HCT116 (cell line): Measurements from ENCODE around the gene AOPEP. TPM values are rescaled to one million over a fixed set of nuclear protein-coding genes. Genes with fewer than 3 reads are reported as not detected.

Experiments used
- ATAC-seq: fragments of 200-7000 bp; cut with Tn5 transposase; 2 replicates; pipeline ENCODE4 v1.9.1; 2020; ENCODE audit warnings: mild to moderate bottlenecking, moderate library complexity
- BruUV-seq: library from RNA; stranded (reverse); fragments of 400-500 nt; replicated peaks from 2 replicates; lab custom pipeline; 2021; lab: Mats Ljungman, UMichigan
- CTCF ChIA-PET: fragments of 300-600 bp; sonication (Branson Sonifier 250); formaldehyde crosslinking; loops from one replicate; lab custom pipeline; 2021; ENCODE audit warnings: antibody characterized with exemption; lab: Charles Lee
- POLR2A ChIA-PET: fragments of 300-600, 350-600 bp; sonication (Branson Sonifier 250); formaldehyde crosslinking; loops from one replicate; lab custom pipeline; 2021; ENCODE audit warnings: antibody characterized with exemption; lab: Charles Lee
- RAD21 ChIA-PET, 2 experiments: fragments of 300-600 bp; sonication (Branson Sonifier 250); formaldehyde crosslinking; loops; one replicate each; lab custom pipeline; 2023; ENCODE audit warnings: low total read pairs in 2 of 2; ENCODE audit not compliant: uncharacterized antibody in 2 of 2, unreplicated experiment in 2 of 2, low non-redundant PET in 1 of 2; lab: Charles Lee
- DNase-seq: peaks from one replicate; pipeline ENCODE4 v3.0.0-alpha.2; 2010; ENCODE audit warnings: low read depth, low spot score
- H2AFZ ChIP-seq: fragments of 200-600 bp; shearing (Covaris generic), sonication (generic); 2 replicates; pipeline ENCODE4 v1.6.1; 2017; ENCODE audit warnings: low read depth, mixed run types, mixed read lengths, antibody characterized with exemption, low read length; ENCODE audit not compliant: poor library complexity, severe bottlenecking
- H3K27ac ChIP-seq: 2 replicates; pipeline ENCODE4 v1.5.1; 2012; ENCODE audit warnings: low read depth, low read length
- H3K27me3 ChIP-seq: fragments of 200-600 bp; sonication (generic); 2 replicates; pipeline ENCODE4 v1.6.1; 2016; ENCODE audit warnings: mixed run types, low read length, mixed read lengths; ENCODE audit not compliant: insufficient read depth
- H3K36me3 ChIP-seq, 2 experiments: fragments of 200-500 bp in 1 of 2; fragments of 200-600 bp in 1 of 2; sonication (Bioruptor generic) in 1 of 2; sonication (generic) in 1 of 2; 2 replicates each; pipeline versions ENCODE4 v1.5.1 to v1.6.1; 2014 to 2016; ENCODE audit warnings: low read length in 2 of 2, inconsistent platforms in 1 of 2, mixed read lengths in 1 of 2, mixed run types in 1 of 2; ENCODE audit not compliant: insufficient read depth in 2 of 2, control insufficient read depth in 1 of 2
- H3K4me1 ChIP-seq, 2 experiments: fragments of 200-600 bp in 1 of 2; sonication (generic) in 1 of 2; 2 replicates each; pipeline versions ENCODE4 v1.5.1 to v1.6.1; 2012 to 2017; ENCODE audit warnings: low read length in 2 of 2, inconsistent platforms in 1 of 2, mild to moderate bottlenecking in 1 of 2, mixed read lengths in 1 of 2, mixed run types in 1 of 2, moderate library complexity in 1 of 2; ENCODE audit not compliant: insufficient read depth in 2 of 2, control insufficient read depth in 1 of 2
- H3K4me2 ChIP-seq: fragments of 200-600 bp; sonication (generic); 2 replicates; pipeline ENCODE4 v1.6.1; 2017; ENCODE audit warnings: mixed run types, low read length, mixed read lengths
- H3K4me3 ChIP-seq, 2 experiments: fragments of 200-600 bp in 1 of 2; sonication (generic) in 1 of 2; replicated peaks in 1 of 2; 2 replicates each; pipeline ENCODE4 v1.5.1; 2011 to 2016; ENCODE audit warnings: low read length in 2 of 2, control low read depth in 1 of 2, low read depth in 1 of 2, mild to moderate bottlenecking in 1 of 2, mixed read lengths in 1 of 2, mixed run types in 1 of 2
- H3K79me2 ChIP-seq: fragments of 200-600 bp; sonication (generic); 2 replicates; pipeline ENCODE4 v1.6.1; 2017; ENCODE audit warnings: mild to moderate bottlenecking, mixed run types, low read length, moderate library complexity, mixed read lengths; ENCODE audit not compliant: insufficient read depth
- H3K9ac ChIP-seq: fragments of 200-600 bp; sonication (generic); 2 replicates; pipeline ENCODE4 v1.6.1; 2016; ENCODE audit warnings: low read length, mixed read lengths
- H3K9me2 ChIP-seq: fragments of 200-600 bp; sonication (generic), shearing (Covaris generic); 2 replicates; pipeline ENCODE4 v1.6.1; 2017; ENCODE audit warnings: mixed run types, mild to moderate bottlenecking, moderate library complexity; ENCODE audit not compliant: insufficient read depth
- H3K9me3 ChIP-seq, 2 experiments: fragments of 200-500 bp in 1 of 2; fragments of 200-600 bp in 1 of 2; sonication (Bioruptor generic) in 1 of 2; sonication (generic) in 1 of 2; 2 replicates each; pipeline ENCODE4 v1.6.1; 2014 to 2017; ENCODE audit warnings: low read length in 2 of 2, mixed read lengths in 2 of 2, inconsistent platforms in 1 of 2, low read depth in 1 of 2, mild to moderate bottlenecking in 1 of 2, mixed run types in 1 of 2, moderate library complexity in 1 of 2; ENCODE audit not compliant: control insufficient read depth in 1 of 2, insufficient read depth in 1 of 2
- H4K20me1 ChIP-seq: fragments of 200-600 bp; sonication (generic), shearing (Covaris generic); 2 replicates; pipeline ENCODE4 v1.6.1; 2017; ENCODE audit warnings: mixed run types, mild to moderate bottlenecking, moderate library complexity; ENCODE audit not compliant: insufficient read depth
- ATF3 ChIP-seq: IDR thresholded peaks from 2 replicates; pipeline ENCODE4 v1.6.1; 2012
- CBX3 ChIP-seq: IDR thresholded peaks from 2 replicates; pipeline ENCODE4 v1.6.1; 2012; ENCODE audit warnings: low read depth
- CTCF ChIP-seq, 3 experiments: fragments of 200-600 bp in 1 of 3; sonication (generic) in 1 of 3; IDR thresholded peaks in 2 of 3; conservative IDR thresholded peaks in 1 of 3; 2 replicates each; pipeline ENCODE4 v1.5.1; 2012 to 2017; ENCODE audit warnings: low read depth in 2 of 3, low read length in 2 of 3, antibody characterized with exemption in 1 of 3, borderline replicate concordance in 1 of 3, control low read depth in 1 of 3, mild to moderate bottlenecking in 1 of 3, mixed read lengths in 1 of 3, mixed run types in 1 of 3, moderate library complexity in 1 of 3; ENCODE audit not compliant: insufficient read depth in 1 of 3
- EZH2 ChIP-seq: fragments of 200-600 bp; sonication (generic); IDR thresholded peaks from 2 replicates; pipeline ENCODE4 v1.6.1; 2017; ENCODE audit warnings: antibody characterized with exemption, mixed run types
- FOSL1 ChIP-seq: IDR thresholded peaks from 2 replicates; pipeline ENCODE4 v1.6.1; 2012; ENCODE audit warnings: low read depth
- JUND ChIP-seq: IDR thresholded peaks from 2 replicates; pipeline ENCODE4 v1.6.1; 2012
- MAX ChIP-seq: IDR thresholded peaks from 2 replicates; pipeline ENCODE4 v1.6.1; 2012
- POLR2A ChIP-seq: IDR thresholded peaks from 2 replicates; pipeline ENCODE4 v1.7.0; 2011; ENCODE audit warnings: borderline replicate concordance; ENCODE audit not compliant: insufficient read depth, insufficient read length; ENCODE audit errors: extremely low read depth
- POLR2AphosphoS5 ChIP-seq: IDR thresholded peaks from 2 replicates; pipeline ENCODE4 v1.6.1; 2011; ENCODE audit warnings: mild to moderate bottlenecking, low read depth, low read length, moderate library complexity
- RAD21 ChIP-seq: IDR thresholded peaks from 2 replicates; pipeline ENCODE4 v1.6.1; 2012; ENCODE audit warnings: low read depth, mild to moderate bottlenecking
- REST ChIP-seq: IDR thresholded peaks from 2 replicates; pipeline ENCODE4 v1.6.1; 2012; ENCODE audit warnings: low read depth
- SIN3A ChIP-seq: IDR thresholded peaks from 2 replicates; pipeline ENCODE4 v1.6.1; 2012; ENCODE audit warnings: low read depth
- SP1 ChIP-seq: IDR thresholded peaks from 2 replicates; pipeline ENCODE4 v1.6.1; 2012; ENCODE audit warnings: low read depth
- SRF ChIP-seq: IDR thresholded peaks from 2 replicates; pipeline ENCODE4 v1.6.1; 2012; ENCODE audit warnings: low read depth
- TCF7L2 ChIP-seq: IDR thresholded peaks from 2 replicates; pipeline ENCODE4 v1.7.0; 2011; ENCODE audit warnings: borderline replicate concordance, inconsistent platforms; ENCODE audit not compliant: insufficient read depth, insufficient read length; ENCODE audit errors: extremely low read depth
- YY1 ChIP-seq: IDR thresholded peaks from 2 replicates; pipeline ENCODE4 v1.6.1; 2011; ENCODE audit warnings: low read length, low read depth, moderate library complexity, mild to moderate bottlenecking; ENCODE audit not compliant: insufficient replicate concordance; ENCODE audit errors: extremely low read depth
- ZBTB33 ChIP-seq: IDR thresholded peaks from 2 replicates; pipeline ENCODE4 v1.6.1; 2011; ENCODE audit warnings: mild to moderate bottlenecking, low read length, moderate library complexity; ENCODE audit not compliant: insufficient replicate concordance; ENCODE audit errors: extremely low read depth
- ZFX ChIP-seq: fragments of 450-650 bp; IDR thresholded peaks from 2 replicates; pipeline ENCODE4 v1.6.1; 2017
- ZNF274 ChIP-seq: fragments of 200-500 bp; sonication (Bioruptor generic); IDR thresholded peaks from 2 replicates; pipeline ENCODE4 v1.6.1; 2014; ENCODE audit warnings: mild to moderate bottlenecking, low read depth, low read length, inconsistent platforms
- intact Hi-C: fragments of 100-400 bp; cut with micrococcal nuclease; formaldehyde crosslinking; loops from 2 replicates; pipeline ENCODE4 v1.10.0; 2022
- total RNA-seq: library from RNA; stranded (reverse); gene quantifications from one replicate; pipeline ENCODE4 v1.2.1, GENCODE V29; 2021; ENCODE audit not compliant: unreplicated experiment

Gene AOPEP
- total RNA-seq, 1 experiment from 2014 or later: 15.1 TPM

- Histone ChIP-seq H3K4me2 (no peak overlapping the region), H3K9me2 (no peaks in the 10 kb centered on the region), H3K27ac (no peak overlapping the region), H3K79me2 (peaks cover 13% of the 10 kb centered on the region), H4K20me1 (no peaks in the 10 kb centered on the region), H3K4me1 (no peaks in the 10 kb centered on the region), H3K4me3 (no peak overlapping the region), H3K36me3 (no peaks in the 10 kb centered on the region), H3K9ac (no peak overlapping the region), H3K27me3 (no peaks in the 10 kb centered on the region), H3K9me3 (no peaks in the 10 kb centered on the region), H2AFZ (no peak overlapping the region)
- BruUV-seq: no TSS peak
- ChIA-PET POLR2A (no interaction called here), CTCF (no interaction called here), RAD21 (no interaction called here)
- no peak for DNase-seq
- TF ChIP-seq MAX (no peak), ZNF274 (no peak), ATF3 (no peak), SRF (no peak), REST (no peak), CTCF (IDR thresholded peaks at IDR 0.05 in 2 of 3, conservative IDR thresholded peaks at IDR 0.05 in 1 of 3; ENCODE audit: borderline replicate concordance in 1 of 3, insufficient read depth in 1 of 3, low read depth in 2 of 3, low read length in 2 of 3) (no peak), JUND (no peak), ZBTB33 (no peak), RAD21 (no peak), FOSL1 (no peak), SIN3A (no peak), ZFX (no peak), EZH2 (no peak), POLR2AphosphoS5 (no peak), SP1 (no peak), TCF7L2 (no peak), YY1 (no peak), CBX3 (no peak), POLR2A (no peak)
- no peak for ATAC-seq
- intact Hi-C loops: no loop called here
These were observed 41.0 kb downstream of the AOPEP start for GRCh38 chr9:94767331-94768072.
